BJ (cell line): ENCODE measurements around the gene RHOBTB3. TPM values are rescaled to one million over a fixed set of nuclear protein-coding genes. Genes with fewer than 3 reads are reported as not detected.
"Not testable (repeated sequence)": the region's sequence is repeated elsewhere in the genome, so short reads cannot be mapped to it uniquely, and the experiment has no call there.

Source experiments
- CTCF ChIA-PET: fragments of 350-600 bp; formaldehyde crosslinking; extraction: SDS; loops from one replicate; lab custom pipeline; 2021; ENCODE audit warnings: antibody characterized with exemption, inconsistent platforms; lab: Yijun Ruan, JAX
- POLR2A ChIA-PET: fragments of 300-600 bp; sonication (Branson Sonifier 250); formaldehyde crosslinking; extraction: SDS; loops from one replicate; lab custom pipeline; 2021; ENCODE audit warnings: antibody characterized with exemption; lab: Charles Lee
- DNase-seq: peaks from one replicate; pipeline ENCODE4 v3.0.0-alpha.2; 2011; ENCODE audit warnings: low read depth
- H3K27me3 ChIP-seq: 2 replicates; pipeline ENCODE4 v1.6.0; 2011; ENCODE audit warnings: low read length; ENCODE audit not compliant: control insufficient read depth, insufficient read depth
- H3K36me3 ChIP-seq: 2 replicates; pipeline ENCODE4 v1.5.1; 2011; ENCODE audit warnings: low read length; ENCODE audit not compliant: control insufficient read depth, insufficient read depth
- H3K4me3 ChIP-seq: 2 replicates; pipeline ENCODE4 v1.5.1; 2011; ENCODE audit warnings: low read depth, mild to moderate bottlenecking, control low read depth, low read length
- CTCF ChIP-seq: IDR thresholded peaks from 2 replicates; pipeline ENCODE4 v1.5.1; 2011; ENCODE audit warnings: low read depth, mild to moderate bottlenecking, control low read depth, inconsistent platforms, low read length, moderate library complexity; ENCODE audit not compliant: insufficient read depth
- polyA plus RNA-seq: library from polyadenylated mRNA; depleted of rRNA; stranded (reverse); fragments of >200 nt; gene quantifications from 2 replicates; pipeline ENCODE4 v1.2.3, GENCODE V29; 2011

The RHOBTB3 gene
- polyA plus RNA-seq, 1 experiment = 320 TPM

GRCh38 chr5:95809414-95809960 is 78.4 kb downstream of the RHOBTB3 start:
- H3K27me3 ChIP-seq = no peaks in the 10 kb centered on the region
- POLR2A ChIA-PET = no interaction called here

GRCh38 chr5:95810305-95811125 is 79.4 kb downstream of the RHOBTB3 start:
- CTCF ChIA-PET = interaction anchor here (2.5 to 4.4 kb wide), 2 partner anchors 29 to 36 kb away, joined by 8 to 22 read pairs; no protein-coding TSS in a partner anchor
- Histone ChIP-seq H3K27me3 (no peaks in the 10 kb centered on the region), H3K36me3 (peaks cover 2% of the 10 kb centered on the region), H3K4me3 (no peak overlapping the region)
- no peak for TF ChIP-seq CTCF
- POLR2A ChIA-PET = interaction anchor here (1.2 kb wide), 1 partner anchor 12 kb away, joined by 6 read pairs; the partner anchor contains the start of gene GLRX
- no peak for DNase-seq

More at GRCh38 chr5:95809414-95809960, 78.4 kb downstream of the RHOBTB3 start:
- Histone ChIP-seq H3K4me3 (no peak overlapping the region), H3K36me3 (no peaks in the 10 kb centered on the region; the same call in none of the 2 replicates)
- TF ChIP-seq CTCF = no peak
- CTCF ChIA-PET = interaction anchor here (1.2 to 4.4 kb wide), 2 partner anchors 14 to 28 kb away, joined by 3 to 22 read pairs; partner anchors contain the start of gene GLRX
- no peak for DNase-seq

GRCh38 chr5:95811126-95811423 is 79.9 kb downstream of the RHOBTB3 start:
- H3K27me3 ChIP-seq, H3K36me3 ChIP-seq, H3K4me3 ChIP-seq, DNase-seq: not testable (repeated sequence)
- ChIA-PET POLR2A (interaction anchor here (1.2 kb wide), 1 partner anchor 12 kb away, joined by 6 read pairs; the partner anchor contains the start of gene GLRX), CTCF (interaction anchor here (2.5 to 4.4 kb wide), 2 partner anchors 30 to 35 kb away, joined by 8 to 22 read pairs; no protein-coding TSS in a partner anchor)

- H3K4me3 ChIP-seq, H3K27me3 ChIP-seq, DNase-seq, H3K36me3 ChIP-seq: not testable (repeated sequence)
- ChIA-PET POLR2A (interaction anchor here (1.5 kb wide), 1 partner anchor 11 kb away, joined by 5 read pairs; the partner anchor contains the start of gene GLRX), CTCF (interaction anchor here (2.5 to 4.4 kb wide), 2 partner anchors 30 to 35 kb away, joined by 8 to 22 read pairs; no protein-coding TSS in a partner anchor)
Observed at GRCh38 chr5:95811461-95812073, 80.4 kb downstream of the RHOBTB3 start.

- DNase-seq = no peak
- peaks cover 4% of the 10 kb centered on the region for H3K36me3 ChIP-seq
- CTCF ChIA-PET = interaction anchor here (0.8 to 2.5 kb wide), 4 partner anchors 11 to 257 kb away, joined by 3 to 8 read pairs (median 5); partner anchors contain the start of genes ARSK, GLRX and SKIC3
- H3K27me3 ChIP-seq = no peaks in the 10 kb centered on the region
- TF ChIP-seq CTCF = no peak
- no peak overlapping the region for H3K4me3 ChIP-seq
- POLR2A ChIA-PET = interaction anchor here (1.5 kb wide), 1 partner anchor 11 kb away, joined by 5 read pairs; the partner anchor contains the start of gene GLRX
Observed at GRCh38 chr5:95812074-95812471, 80.9 kb downstream of the RHOBTB3 start.

GRCh38 chr5:95813035-95813434 is 81.9 kb downstream of the RHOBTB3 start:
- H3K4me3 ChIP-seq, DNase-seq, H3K36me3 ChIP-seq, H3K27me3 ChIP-seq: not testable (repeated sequence)
- ChIA-PET CTCF (interaction anchor here (1.3 to 2.5 kb wide), 2 partner anchors 10 to 33 kb away, joined by 6 to 8 read pairs; partner anchors contain the start of gene GLRX), POLR2A (interaction anchor here (1.5 kb wide), 1 partner anchor 10 kb away, joined by 5 read pairs; the partner anchor contains the start of gene GLRX)
